Measurements from ENCODE around the gene A2M. TPM values are rescaled to one million over a fixed set of nuclear protein-coding genes. Genes with fewer than 3 reads are reported as not detected.

A2M gene
- total and polyA plus RNA-seq, 2 of the 8 experiments (the other 6 are each of a cell fraction or from before 2014, with no cell fraction given) = 0.15 TPM; not detected in 1

DNA sequence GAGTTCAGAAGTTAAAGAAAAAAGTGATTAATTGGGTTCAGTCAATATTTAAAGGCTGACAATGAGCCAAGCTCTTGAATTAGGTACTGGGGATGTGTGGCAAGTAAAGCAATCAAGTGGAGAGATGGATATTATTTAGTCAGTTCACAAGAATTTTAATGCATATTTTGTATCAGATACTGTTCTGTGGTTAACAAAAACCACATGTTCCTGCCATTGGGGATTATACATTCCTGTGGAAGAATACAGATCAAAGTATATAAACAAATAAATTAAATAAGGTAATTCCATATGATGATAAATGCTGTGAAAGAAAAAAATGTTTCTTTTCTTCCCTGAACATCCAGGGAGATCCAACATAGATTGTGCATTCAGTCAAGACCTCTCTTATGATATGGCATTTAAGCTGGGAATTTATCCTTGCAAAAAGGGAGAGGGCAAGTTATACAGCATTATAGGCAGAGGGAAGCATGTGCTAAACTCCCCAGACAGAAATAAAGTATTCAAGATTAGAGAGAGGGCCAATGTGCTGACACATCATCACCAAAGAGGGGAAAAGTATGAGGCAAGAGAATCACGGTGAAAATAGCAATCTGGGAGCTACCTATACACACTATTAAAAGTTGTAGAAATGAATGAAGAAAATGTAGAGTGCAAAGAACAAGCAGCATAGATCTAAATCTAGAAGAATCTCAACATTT lies 17.6 kb upstream of the A2M start (continued):
- TF ChIP-seq NANOG (IDR thresholded peaks at IDR 0.05; ENCODE audit: insufficient read depth, low read depth, low read length, poor library complexity, severe bottlenecking) = no peak
- no peak for TF ChIP-seq NRF1 (IDR thresholded peaks at IDR 0.05; ENCODE audit: low read depth, low read length)
- TF ChIP-seq, protein P1, sequence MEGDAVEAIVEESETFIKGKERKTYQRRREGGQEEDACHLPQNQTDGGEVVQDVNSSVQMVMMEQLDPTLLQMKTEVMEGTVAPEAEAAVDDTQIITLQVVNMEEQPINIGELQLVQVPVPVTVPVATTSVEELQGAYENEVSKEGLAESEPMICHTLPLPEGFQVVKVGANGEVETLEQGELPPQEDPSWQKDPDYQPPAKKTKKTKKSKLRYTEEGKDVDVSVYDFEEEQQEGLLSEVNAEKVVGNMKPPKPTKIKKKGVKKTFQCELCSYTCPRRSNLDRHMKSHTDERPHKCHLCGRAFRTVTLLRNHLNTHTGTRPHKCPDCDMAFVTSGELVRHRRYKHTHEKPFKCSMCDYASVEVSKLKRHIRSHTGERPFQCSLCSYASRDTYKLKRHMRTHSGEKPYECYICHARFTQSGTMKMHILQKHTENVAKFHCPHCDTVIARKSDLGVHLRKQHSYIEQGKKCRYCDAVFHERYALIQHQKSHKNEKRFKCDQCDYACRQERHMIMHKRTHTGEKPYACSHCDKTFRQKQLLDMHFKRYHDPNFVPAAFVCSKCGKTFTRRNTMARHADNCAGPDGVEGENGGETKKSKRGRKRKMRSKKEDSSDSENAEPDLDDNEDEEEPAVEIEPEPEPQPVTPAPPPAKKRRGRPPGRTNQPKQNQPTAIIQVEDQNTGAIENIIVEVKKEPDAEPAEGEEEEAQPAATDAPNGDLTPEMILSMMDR (IDR thresholded peaks at IDR 0.05; ENCODE audit: control extremely low read depth in 1 of 3, insufficient read depth in 1 of 3, low read depth in 1 of 3, low read length in 3 of 3) = no peak
- no peak for TF ChIP-seq KDM1A (IDR thresholded peaks at IDR 0.05; ENCODE audit: borderline replicate concordance, low read length)
- TF ChIP-seq BRCA1 (IDR thresholded peaks at IDR 0.05; ENCODE audit: low read depth, low read length) = no peak
- no peak for TF ChIP-seq ZNF274 (IDR thresholded peaks at IDR 0.05; ENCODE audit: borderline replicate concordance, extremely low read depth, low read length)

Data from H1 (cell line).